K562 treated with DMSO at 1 percent for 24 hours (cell line): Measurements from ENCODE around the gene SLC4A1. TPM values are rescaled to one million over a fixed set of nuclear protein-coding genes. Genes with fewer than 3 reads are reported as not detected.

Source experiments
- total RNA-seq: library from RNA; unstranded; fragments of 300-600 nt; gene quantifications from 2 replicates; pipeline ENCODE4 v1.2.3, GENCODE V29; 2022; ENCODE audit warnings: low read depth; ENCODE audit not compliant: insufficient read depth

The SLC4A1 gene
- total RNA-seq = 1.5 and 1.9 TPM in 2 replicates

GRCh38 chr17:44267818-44268490 is at the start of gene SLC4A1:
SLC4A1 (minus strand) TSS chr17:44268135; CDS start chr17:44262866, 5,269 bp downstream.

GRCh38 chr17:44308320-44308818 is 40.4 kb upstream of the SLC4A1 start, which contains the start of gene RUNDC3A:
RUNDC3A (plus strand) TSS chr17:44308601; CDS start chr17:44308833, 232 bp downstream.

GRCh38 chr17:44219616-44220212 is 48.2 kb downstream of the SLC4A1 start, which contains the start of gene UBTF:
UBTF (minus strand) TSS chr17:44219675; CDS start chr17:44218229, 1,446 bp downstream.

GRCh38 chr17:44199553-44200477 is 68.1 kb downstream of the SLC4A1 start, which contains the start of gene ATXN7L3:
ATXN7L3 (minus strand) TSS chr17:44199884; CDS start chr17:44198070, 1,814 bp downstream.

Other genes starting within 250 kb of the SLC4A1 start
- gene LSM12, start 201.5 kb downstream of the SLC4A1 start, total RNA-seq = 26.5 and 29.9 TPM in 2 replicates
- 59.0 and 66.9 TPM in 2 replicates for gene G6PC3, start 197.4 kb downstream of the SLC4A1 start, total RNA-seq
- gene HDAC5, start 144.5 kb downstream of the SLC4A1 start, total RNA-seq = 59.0 and 61.9 TPM in 2 replicates
- gene HROB, start 126.2 kb downstream of the SLC4A1 start, total RNA-seq = 15.4 and 17.5 TPM in 2 replicates
- gene ASB16, start 97.4 kb downstream of the SLC4A1 start, total RNA-seq = 0.41 and 0.53 TPM in 2 replicates
- gene TMUB2, start 81.2 kb downstream of the SLC4A1 start, total RNA-seq = 31.6 and 34.0 TPM in 2 replicates
- 50.7 and 54.3 TPM in 2 replicates for gene ATXN7L3, start 68.3 kb downstream of the SLC4A1 start, total RNA-seq
- 51.2 and 52.5 TPM in 2 replicates for gene UBTF, start 48.5 kb downstream of the SLC4A1 start, total RNA-seq
- gene RUNDC3A, start 40.5 kb upstream of the SLC4A1 start, total RNA-seq = 0.30 TPM in 1 of 2 replicates, not detected in the other
- gene SLC25A39, start 56.7 kb upstream of the SLC4A1 start, total RNA-seq = 246 and 286 TPM in 2 replicates
- gene GRN, start 77.2 kb upstream of the SLC4A1 start, total RNA-seq = 421 and 465 TPM in 2 replicates
- 22.7 and 24.8 TPM in 2 replicates for gene FAM171A2, start 95.7 kb upstream of the SLC4A1 start, total RNA-seq
- gene ITGA2B, start 121.5 kb upstream of the SLC4A1 start, total RNA-seq = 4.7 and 5.3 TPM in 2 replicates
- gene GPATCH8, start 235.3 kb upstream of the SLC4A1 start, total RNA-seq = 16.9 and 18.5 TPM in 2 replicates